GM18909 (cell line): ENCODE data around the gene TIAM2.

ENCODE experiments used
- ATAC-seq: cut with Tn5 transposase; IDR thresholded peaks from one replicate; pipeline ENCODE4 v1.9.1; 2021; ENCODE audit warnings: mild to moderate bottlenecking; ENCODE audit not compliant: unreplicated experiment, poor library complexity

Gene TIAM2

DNA sequence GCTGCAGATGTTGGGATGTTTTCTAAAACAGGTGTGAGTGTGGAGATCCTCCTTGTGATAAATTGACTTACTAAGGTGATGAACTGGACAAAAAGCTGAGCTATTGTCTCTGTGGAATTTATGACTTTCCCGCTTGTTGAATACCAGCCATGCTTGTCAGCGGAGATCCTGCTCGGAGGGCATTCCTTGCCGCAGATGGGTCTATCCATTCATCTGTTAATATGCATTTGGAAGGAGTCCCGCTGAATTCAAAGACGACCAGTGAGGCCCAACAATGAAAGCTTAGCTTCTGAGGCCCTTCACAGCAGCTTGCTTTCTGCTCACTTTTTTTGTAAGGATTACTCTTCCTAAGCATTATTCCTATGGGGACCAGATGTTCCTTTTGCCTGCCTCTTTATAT, 124.9 kb downstream of the TIAM2 start:
- no peak for ATAC-seq

DNA sequence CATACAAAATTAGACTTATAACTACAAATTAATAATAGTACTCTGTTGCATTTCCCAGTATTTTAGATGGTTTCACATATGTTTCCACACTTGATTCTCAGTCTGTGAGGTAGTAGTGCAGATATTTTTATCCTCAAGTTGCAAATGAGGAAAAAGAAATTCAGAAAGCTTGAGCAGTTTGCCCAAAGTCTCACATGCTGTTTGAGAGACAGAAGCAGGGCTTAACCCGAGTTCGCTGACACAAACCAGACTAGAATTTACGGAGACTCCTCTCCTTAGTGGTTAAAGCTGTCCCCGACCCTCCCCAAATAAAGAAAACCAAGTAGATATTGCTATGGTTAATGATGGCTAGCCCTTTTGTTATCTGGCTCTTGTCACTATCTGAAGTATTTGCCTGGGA, 126.2 kb downstream of the TIAM2 start:
- no peak for ATAC-seq

DNA sequence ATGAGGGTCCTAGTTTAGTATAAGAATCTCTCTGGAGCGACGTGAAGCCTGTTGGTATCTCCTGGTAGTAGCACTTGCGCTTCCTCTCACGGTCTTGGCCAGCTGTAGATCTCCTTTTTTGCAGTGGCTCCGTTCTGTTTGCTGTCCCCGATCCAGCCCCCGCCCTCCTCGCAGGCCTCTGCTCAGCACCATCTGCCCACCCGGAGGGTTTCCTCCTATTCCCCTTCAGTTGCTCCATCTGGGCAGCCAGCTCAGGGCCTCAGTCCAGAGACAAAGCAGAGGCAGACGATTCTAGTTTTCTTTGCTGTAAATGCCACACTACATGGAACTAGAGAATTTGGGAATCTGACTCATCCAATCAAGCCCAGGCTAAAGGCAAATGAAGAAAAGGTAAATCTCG, 126.6 kb downstream of the TIAM2 start:
- ATAC-seq, result no peak

DNA sequence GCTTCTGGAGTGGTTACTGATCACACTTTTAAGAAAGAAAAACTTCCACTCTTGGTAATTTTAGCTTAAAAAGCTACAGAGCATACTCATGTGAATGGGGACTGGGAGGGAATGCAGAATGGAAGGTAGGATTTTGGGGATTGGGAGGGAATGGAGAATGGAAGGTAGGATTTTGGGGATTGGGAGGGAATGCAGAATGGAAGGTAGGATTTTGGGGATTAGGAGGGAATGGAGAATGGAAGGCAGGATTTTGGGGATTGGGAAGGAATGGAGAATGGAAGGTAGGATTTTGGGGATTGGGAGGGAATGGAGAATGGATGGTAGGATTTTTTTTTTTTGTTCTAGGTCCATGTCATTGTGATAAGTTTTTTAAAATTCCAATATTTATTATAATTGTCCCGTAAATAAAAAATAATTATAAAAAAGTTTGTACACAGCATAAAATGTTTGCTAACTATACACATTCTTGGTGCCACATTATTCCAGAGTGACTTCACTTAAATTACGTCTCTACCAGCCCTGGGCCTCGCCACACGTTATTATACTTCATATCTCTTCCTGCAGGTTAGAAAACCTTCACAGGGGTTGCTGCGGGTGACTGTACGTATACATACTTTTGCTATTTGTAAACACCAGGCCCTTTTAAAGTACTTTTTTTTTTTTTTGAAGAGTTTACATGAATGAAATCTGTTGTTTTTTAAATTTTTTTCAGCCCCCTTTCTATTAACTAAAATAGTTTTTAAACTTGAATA, 127.3 kb downstream of the TIAM2 start:
- ATAC-seq, result no peak

DNA sequence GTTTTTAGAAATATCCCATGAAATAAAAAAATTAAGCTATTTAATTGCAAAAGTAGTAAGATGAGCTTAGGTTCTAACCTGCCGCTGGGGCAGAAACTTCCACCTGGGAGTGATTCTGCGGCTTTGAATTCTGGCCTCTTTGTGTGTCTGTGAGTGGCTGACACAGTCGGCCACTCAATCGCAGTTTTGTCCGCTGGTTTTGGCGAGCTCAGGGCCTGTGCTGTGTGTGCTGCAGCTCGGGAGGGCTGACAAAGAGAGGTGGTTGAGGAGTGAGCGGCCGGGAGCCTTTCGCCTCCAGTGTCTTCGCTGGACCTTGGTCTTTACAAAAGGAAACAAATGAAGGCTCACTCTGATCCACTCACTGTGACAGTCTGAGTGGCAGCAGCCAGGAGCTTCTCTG, 128.4 kb downstream of the TIAM2 start:
- no peak for ATAC-seq

DNA sequence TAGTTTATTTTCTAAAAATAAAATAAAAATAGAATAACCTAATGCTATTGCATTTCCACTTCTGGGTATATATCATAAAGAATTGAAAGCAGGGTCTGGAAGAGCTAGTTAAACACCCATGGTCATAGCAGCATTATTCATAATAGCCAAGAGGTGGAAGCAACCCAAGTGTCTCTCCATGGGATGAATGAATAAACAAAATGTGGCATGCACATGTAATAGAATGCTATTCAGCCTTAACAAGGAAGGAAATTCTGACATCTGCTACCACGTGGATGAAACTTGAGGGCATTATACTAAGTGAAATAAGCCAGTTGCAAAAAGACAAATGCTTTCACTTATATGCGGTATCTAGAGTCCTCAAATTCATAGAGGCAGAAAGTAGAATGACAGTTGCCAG, 130.8 kb downstream of the TIAM2 start:
- no peak for ATAC-seq

DNA sequence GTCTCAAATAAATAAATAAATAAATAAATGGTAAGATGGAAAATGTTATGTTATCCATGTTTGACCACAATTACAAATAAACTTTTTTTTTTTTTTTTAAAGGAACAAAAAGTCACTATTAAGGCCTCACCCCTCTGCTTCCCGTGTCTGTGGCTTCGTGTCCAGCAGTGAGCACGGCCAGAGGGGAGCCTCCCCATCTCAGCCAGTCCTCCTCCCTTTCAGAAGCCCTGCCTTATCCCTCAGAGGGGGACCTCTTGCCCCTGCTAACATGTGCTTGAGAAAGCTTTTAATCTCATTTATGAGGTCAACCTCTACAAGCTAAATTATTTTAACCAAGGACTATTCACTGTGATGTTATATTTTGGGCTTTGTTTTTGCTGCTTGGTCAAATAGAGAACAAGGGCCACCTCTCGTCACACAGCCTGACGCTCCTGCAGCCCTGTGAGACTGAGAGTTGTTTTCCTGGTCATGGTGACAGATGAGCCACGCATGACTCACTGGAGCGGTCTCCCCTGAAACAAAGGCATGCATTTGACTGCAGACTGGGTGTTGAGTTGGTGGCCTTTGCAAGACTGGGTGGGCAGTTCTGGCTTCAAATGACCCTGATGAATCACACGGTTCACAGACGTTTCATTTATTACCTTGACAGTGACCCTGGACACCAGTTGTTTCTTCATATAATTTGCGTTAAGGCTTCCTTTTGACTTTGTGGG, 131.8 kb downstream of the TIAM2 start:
- ATAC-seq, result no peak

DNA sequence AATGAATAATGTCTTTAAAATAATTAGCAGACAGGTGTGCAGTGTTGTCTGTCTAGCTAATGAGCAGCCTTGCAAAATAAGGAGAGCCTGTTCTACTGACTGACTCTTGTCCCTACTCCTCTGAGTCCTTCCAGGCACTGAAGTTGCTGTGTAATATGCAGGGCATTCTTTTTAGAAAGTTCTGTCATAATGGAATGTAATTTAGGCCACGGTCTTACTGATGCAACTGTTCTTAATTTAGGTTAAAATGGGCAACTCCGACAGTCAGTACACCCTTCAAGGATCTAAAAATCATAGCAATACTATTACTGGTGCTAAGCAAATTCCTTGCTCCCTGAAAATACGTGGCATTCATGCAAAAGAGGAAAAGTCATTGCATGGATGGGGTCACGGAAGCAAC, 133.9 kb downstream of the TIAM2 start:
- ATAC-seq, result no peak

DNA sequence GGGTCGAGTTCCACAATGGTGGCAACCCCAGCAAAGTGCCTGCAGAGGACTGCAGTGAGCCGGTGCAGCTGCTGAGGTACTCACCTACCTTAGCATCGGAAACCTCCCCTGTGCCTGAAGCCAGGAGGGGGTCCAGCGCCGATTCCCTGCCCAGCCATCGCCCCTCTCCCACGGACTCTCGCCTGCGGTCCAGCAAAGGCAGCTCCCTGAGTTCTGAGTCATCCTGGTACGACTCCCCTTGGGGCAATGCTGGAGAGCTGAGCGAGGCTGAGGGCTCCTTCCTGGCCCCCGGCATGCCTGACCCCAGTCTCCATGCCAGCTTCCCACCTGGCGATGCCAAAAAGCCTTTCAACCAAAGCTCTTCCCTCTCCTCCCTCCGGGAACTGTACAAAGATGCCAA, 134.6 kb downstream of the TIAM2 start:
- ATAC-seq, result no peak

DNA sequence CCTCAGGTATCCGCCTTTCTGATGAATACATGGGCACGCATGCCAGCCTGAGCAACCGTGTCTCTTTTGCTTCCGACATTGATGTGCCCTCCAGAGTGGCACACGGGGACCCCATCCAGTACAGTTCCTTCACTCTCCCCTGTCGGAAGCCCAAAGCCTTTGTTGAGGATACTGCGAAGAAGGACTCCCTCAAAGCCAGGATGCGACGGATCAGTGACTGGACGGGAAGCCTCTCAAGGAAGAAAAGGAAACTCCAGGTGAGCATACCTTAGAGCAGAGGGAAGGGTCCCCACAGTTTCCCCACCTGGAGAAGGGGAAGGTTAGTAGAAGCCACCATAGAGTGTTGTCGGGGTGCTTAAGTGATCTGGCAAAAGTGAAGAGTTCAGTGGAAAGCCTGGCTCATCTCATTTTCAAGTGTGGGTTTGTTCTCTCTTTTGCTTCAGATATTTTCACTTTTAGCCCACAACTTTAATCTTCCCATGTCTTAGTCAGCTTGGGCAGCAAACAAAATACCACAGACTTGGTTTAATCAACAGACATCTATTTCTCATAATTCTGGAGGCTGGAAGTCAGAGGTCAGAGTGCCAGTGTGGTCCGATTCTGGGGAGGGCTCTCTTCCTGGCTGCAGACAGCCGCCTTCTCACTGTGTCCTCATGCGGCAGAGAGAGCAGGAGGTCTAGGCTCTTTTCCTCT, 135.2 kb downstream of the TIAM2 start:
- no peak for ATAC-seq

DNA sequence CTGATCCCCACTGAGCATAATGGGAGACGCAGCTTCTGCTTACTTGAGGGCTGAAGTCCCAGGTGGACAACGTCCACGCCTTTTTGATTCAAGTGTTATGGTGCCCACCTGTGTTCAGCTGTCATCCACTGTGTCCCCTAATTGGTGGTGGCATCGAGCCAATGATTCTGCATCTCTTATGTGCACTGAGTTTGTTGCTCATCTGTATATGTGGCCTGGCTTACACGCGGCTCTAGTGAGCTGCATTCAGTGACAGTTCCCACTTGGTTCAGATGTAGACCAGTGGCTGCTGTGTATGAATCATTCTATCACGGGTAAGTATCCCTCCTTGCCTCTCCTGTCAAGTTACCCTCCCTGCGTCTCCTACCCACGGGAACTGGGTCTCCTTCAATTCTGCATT, 137.5 kb downstream of the TIAM2 start:
- no peak for ATAC-seq

DNA sequence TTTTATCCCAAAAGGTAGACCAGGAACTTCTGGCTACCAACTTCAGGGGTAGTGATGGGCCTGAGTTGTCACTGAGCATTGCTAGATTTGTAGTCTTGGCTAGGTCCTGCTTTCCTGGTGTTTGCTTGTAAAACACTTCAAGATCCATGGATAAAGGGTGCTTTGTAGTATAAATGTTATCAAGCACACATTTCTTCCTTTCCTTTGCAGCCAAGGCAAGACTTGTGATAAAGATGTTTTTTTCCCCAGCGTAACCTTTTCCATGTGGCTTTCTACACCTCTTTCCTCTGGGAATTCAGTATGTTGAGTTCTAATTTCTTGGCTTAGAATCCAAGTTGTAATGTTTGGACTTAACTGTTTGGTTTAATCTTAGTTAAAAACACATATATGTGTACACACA, 145.9 kb downstream of the TIAM2 start:
- ATAC-seq, result no peak

DNA sequence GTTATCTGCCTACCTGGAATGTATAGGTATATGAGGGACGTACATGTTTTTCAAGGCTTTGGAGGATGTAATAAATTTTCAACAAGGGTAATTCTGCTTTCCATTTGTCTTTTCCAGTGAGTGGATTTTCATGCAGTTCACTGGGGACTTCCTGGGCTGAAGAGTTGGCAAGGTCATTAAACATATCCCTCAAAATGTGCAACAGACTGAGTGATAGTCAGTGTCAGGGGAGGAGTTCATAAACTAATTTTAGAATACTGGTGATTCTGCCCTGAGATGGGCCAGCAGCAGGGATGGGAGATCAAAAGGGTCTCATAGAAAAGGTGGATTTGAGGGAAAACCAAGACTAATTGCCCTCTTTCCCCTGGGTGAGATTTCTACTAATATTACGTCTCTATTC, 146.4 kb downstream of the TIAM2 start:
- ATAC-seq, result no peak

DNA sequence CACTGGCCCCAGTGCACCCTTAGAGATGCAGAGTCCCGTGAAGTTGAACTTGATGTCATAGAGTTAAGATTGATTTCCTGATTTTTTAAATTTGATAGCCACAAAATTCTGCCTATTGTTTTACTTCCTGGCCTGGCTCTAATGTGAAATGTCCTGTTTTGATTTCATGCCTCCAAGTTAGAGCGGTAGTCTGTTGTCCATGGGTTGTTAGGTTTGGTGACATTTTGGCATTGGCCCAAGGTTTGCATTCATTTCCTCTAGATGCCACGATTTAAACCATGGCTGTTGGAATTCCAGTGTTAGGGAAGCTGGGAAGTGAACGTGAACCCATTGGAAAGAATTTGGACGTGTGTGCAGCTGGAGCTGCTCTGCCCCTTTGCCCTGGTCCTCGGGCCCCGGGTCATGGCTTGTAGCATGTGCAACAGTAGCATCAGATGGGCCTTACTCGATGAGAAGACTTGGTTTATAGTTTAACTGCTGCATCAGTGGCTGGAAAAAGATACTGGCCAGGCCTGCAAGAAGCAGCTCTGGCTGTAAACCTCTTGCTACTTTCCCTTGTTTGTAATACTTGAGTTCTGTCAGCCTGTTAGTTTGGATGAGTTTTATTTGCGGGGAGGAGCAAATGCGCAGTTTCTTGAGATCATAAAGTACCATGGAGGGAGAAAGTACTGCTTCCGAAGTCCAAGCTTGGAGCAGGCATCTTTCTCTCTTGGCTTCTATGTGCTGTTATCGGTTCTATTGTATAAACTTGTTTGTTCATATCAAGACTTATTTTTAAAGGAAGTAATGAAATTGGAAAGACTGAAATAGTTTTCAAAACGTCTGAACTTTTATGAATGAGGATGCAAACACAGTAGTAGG, 147.3 kb downstream of the TIAM2 start:
- no peak for ATAC-seq

DNA sequence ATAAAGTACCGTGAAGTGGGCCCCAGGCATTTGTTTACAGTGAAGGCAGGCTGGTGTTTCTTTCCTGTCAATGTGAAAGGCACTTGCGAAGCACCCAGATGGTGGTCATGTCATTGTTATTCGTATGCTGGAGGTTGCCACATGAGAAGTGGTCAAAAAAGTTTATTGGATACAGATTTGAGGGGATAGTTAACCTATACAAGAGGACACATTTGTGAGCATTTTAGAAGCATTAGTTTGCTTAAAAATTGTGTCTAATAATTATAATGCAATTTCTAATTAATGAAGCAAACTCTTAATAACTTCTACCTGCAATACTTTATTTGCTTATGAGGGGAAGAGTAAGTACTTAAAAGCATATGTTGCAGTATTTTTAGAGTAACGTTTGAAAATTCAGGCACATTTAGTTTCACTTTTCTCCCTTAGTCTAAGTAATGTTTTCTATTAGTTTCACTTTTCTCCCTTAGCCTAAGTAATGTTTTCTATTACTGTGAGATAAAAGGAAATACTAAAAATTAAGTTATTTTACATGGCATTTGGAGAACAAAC, 148.0 kb downstream of the TIAM2 start:
- ATAC-seq, result peak; percentile 56

DNA sequence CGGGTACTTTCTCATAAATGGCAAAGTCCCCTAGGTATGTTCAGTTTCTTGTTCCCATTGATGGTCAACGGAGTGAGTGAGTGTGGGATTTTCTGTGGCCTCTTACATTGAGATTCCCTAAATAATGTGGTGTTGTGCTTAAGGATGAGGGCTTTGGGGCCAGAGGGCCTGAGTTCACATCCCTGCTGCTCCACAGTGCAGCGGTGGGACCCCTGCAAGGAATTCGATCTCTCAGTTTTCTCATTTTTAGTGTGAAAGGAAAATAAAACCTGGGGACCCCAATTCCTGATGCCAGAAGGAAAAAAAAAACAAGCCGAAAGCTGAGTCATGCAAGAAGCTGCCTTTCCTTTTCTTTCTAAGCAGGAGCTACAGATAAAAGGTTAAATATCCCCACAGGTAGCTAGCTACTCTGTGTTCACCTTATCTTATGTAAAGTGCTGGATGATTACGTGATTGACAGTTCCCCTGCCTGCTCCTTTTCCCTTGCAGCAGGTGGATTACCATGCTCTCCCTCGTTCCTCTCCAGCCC, 148.5 kb downstream of the TIAM2 start:
- peak; percentile 30 for ATAC-seq

DNA sequence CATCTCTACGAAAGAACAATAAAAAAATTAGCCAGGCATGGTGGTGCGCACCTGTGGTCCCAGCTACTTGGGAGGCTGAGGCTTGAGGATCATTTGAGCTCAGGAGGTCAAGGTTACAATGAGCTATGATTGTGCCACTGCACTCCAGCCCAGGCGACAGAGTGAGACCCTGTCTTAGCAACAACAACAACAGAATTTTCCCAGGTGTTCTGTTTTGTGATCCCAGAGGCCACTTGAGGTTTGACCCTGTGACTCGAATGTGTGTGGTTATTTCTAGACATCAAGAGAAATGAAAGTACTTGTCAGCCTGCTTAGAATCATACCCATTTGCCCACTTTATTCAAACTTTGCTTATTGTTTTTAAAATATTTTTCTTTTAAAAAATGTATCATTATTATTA, 151.1 kb downstream of the TIAM2 start:
- ATAC-seq, result no peak

DNA sequence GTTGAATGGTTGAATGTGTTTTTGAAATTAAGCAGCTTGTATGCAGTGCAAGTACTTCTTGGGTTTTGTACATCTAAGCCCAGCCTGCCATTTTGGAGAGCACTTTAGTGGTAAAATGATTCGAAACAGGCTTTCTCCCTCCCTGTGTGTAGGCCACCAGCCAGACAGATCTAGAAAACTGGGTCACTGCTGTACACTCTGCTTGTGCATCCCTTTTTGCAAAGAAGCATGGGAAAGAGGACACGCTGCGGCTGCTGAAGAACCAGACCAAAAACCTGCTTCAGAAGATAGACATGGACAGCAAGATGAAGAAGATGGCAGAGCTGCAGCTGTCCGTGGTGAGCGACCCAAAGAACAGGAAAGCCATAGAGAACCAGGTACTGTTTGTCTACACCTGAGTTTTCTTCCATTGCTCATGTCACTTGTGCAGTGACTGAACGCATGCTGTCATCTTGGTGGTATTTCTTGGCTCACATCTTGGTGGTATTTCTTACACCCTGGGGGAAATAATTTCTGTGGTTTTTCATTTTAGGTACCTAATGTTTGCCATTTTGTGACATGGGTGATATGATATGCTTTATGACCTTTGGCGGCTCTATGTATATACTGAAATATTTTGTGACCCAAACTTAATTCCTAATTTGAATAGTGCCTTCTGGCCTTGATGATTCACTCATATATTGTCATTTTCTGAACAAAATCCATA, 153.0 kb downstream of the TIAM2 start:
- no peak for ATAC-seq

DNA sequence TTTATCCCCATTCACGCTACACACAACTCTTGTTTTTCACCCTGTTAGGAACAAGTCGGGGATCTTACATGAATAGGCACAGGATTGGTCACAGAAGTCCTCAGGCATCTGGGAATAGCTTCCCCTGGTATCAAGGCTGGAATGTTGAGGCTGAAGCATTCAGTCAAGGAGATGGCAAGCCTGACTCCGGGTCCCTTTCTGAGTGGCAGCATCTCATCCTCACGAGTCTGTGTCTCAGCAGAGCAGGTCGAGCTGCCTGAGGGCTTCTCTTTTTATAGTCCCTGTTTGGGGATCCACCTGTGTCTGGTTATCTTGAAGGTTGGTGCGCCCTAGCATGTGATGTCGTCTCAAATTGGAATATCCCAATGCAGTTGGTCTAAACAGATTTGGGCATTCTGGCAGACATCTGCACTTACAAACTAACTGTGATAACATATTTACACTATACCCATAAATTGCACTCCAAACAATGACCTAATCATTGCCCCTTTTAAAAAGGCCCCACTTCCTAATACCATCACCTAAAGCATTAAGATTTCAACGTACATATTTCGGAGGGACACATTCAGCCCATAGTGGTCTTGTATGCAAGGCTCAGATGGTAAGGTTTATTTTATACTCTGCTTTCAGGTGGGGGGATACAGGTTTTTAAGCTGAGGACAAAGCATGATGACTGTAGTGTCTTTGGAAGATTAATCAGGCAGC, 156.0 kb downstream of the TIAM2 start:
- ATAC-seq, result no peak
